ENCODE measurements around the gene CLDN4.
"Not testable (repeated sequence)": the region's sequence is repeated elsewhere in the genome, so short reads cannot be mapped to it uniquely, and the experiment has no call there.

CLDN4 gene, protein sequence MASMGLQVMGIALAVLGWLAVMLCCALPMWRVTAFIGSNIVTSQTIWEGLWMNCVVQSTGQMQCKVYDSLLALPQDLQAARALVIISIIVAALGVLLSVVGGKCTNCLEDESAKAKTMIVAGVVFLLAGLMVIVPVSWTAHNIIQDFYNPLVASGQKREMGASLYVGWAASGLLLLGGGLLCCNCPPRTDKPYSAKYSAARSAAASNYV

DNA sequence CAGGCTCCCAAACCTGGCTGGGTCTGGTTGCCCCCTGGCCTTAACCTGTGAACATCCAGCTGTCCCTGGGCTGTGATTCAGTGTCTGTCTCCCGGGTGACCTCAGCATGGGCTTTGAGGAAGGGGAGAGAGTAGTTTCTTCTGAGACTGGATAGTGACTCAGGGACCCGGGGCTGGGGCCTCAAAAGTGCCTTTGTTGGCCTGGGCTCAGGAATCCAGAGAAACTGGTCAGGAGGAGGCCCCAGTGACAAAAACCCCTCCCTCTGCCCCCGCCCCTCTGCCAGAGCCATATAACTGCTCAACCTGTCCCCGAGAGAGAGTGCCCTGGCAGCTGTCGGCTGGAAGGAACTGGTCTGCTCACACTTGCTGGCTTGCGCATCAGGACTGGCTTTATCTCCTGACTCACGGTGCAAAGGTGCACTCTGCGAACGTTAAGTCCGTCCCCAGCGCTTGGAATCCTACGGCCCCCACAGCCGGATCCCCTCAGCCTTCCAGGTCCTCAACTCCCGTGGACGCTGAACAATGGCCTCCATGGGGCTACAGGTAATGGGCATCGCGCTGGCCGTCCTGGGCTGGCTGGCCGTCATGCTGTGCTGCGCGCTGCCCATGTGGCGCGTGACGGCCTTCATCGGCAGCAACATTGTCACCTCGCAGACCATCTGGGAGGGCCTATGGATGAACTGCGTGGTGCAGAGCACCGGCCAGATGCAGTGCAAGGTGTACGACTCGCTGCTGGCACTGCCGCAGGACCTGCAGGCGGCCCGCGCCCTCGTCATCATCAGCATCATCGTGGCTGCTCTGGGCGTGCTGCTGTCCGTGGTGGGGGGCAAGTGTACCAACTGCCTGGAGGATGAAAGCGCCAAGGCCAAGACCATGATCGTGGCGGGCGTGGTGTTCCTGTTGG is at the start of gene CLDN4:
CLDN4 (plus strand) TSS at position 316 of the 903 bp plus-strand sequence; CDS start at position 522, 206 bp downstream.
- H3K4me3 ChIP-seq (ENCODE audit: control insufficient read depth, low read depth, low read length) = no peak within 1 kb of the TSS
- no peak for DNase-seq (ENCODE audit: low read depth)
- TF ChIP-seq CTCF (conservative IDR thresholded peaks at IDR 0.05; ENCODE audit: control insufficient read depth, insufficient read depth, low read depth, low read length) = no peak

GRCh38 chr7:73786588-73786987 is 44.2 kb upstream of the CLDN4 start:
- no peak for TF ChIP-seq CTCF (conservative IDR thresholded peaks at IDR 0.05; ENCODE audit: control insufficient read depth, insufficient read depth, low read depth, low read length)

GRCh38 chr7:73787786-73788048 is 43.1 kb upstream of the CLDN4 start:
- DNase-seq (ENCODE audit: low read depth); H3K4me3 ChIP-seq (ENCODE audit: control insufficient read depth, low read depth, low read length): not testable (repeated sequence)

More at GRCh38 chr7:73786588-73786987, 44.2 kb upstream of the CLDN4 start:
- no peak for DNase-seq (ENCODE audit: low read depth)
- no peak overlapping the region for H3K4me3 ChIP-seq (ENCODE audit: control insufficient read depth, low read depth, low read length)

GRCh38 chr7:73789051-73789450 is 41.7 kb upstream of the CLDN4 start:
- no peak for DNase-seq (ENCODE audit: low read depth)
- no peak overlapping the region for H3K4me3 ChIP-seq (ENCODE audit: control insufficient read depth, low read depth, low read length)
- TF ChIP-seq CTCF (conservative IDR thresholded peaks at IDR 0.05; ENCODE audit: control insufficient read depth, insufficient read depth, low read depth, low read length) = no peak

DNA sequence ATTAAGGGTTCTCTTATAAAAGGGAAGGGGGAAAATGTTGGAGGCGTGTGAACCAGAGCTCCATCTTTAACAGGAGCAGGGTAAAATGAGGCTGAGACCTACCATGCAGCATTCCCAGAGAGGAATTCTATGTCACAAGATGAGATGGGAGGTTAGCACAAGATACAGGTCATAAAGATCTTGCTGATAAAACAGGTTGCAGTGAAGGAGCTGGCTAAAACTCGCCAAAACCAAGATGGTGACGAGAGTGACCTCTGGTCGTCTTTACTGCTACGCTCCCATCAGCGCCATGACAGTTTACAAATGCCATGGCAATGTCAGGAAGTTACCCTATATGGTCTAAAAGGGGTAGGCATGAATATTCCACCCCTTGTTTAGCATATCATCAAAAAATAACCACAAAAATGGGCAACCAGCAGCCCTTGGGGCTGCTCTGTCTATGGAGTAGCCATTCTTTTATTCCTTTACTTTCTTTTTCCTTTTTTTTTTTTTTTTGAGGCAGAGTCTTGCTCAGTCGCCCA is 39.6 kb upstream of the CLDN4 start:
- not testable (repeated sequence) for DNase-seq (ENCODE audit: low read depth); H3K4me3 ChIP-seq (ENCODE audit: control insufficient read depth, low read depth, low read length)

GRCh38 chr7:73795188-73795587 is 35.6 kb upstream of the CLDN4 start:
- H3K4me3 ChIP-seq (ENCODE audit: control insufficient read depth, low read depth, low read length) = not testable (repeated sequence)

GRCh38 chr7:73796656-73797055 is 34.1 kb upstream of the CLDN4 start:
- not testable (repeated sequence) for H3K4me3 ChIP-seq (ENCODE audit: control insufficient read depth, low read depth, low read length); DNase-seq (ENCODE audit: low read depth)

More at GRCh38 chr7:73795188-73795587, 35.6 kb upstream of the CLDN4 start:
- not testable (repeated sequence) for DNase-seq (ENCODE audit: low read depth)

DNA sequence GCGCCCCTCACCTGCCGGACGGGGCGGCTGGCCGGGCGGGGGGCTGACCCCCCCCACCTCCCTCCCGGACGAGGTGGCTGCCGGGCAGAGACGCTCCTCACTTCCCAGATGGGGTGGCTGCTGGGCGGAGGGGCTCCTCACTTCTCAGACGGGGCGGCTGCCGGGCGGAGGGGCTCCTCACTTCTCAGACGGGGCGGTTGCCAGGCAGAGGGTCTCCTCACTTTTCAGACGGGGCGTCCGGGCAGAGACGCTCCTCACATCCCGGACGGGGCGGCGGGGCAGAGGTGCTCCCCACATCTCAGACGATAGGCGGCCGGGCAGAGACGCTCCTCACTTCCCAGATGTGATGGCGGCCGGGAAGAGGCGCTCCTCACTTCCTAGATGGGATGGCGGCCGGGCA is 33.6 kb upstream of the CLDN4 start:
- DNase-seq (ENCODE audit: low read depth); H3K4me3 ChIP-seq (ENCODE audit: control insufficient read depth, low read depth, low read length): not testable (repeated sequence)

- DNase-seq (ENCODE audit: low read depth) = no peak
- no peak overlapping the region for H3K4me3 ChIP-seq (ENCODE audit: control insufficient read depth, low read depth, low read length)
- TF ChIP-seq CTCF (conservative IDR thresholded peaks at IDR 0.05; ENCODE audit: control insufficient read depth, insufficient read depth, low read depth, low read length) = no peak
These were observed 31.3 kb upstream of the CLDN4 start for GRCh38 chr7:73799282-73800141.
